Activated CD4-positive, alpha-beta T cell treated with anti-CD3 and anti-CD28 coated beads for 48 hours (primary cell): ENCODE results near the gene CDC42SE2.

Experiments
- DNase-seq: peaks from one replicate; pipeline ENCODE4 v3.0.0-alpha.2; 2020

Gene CDC42SE2

GRCh38 chr5:131373265-131373664 lies 109.4 kb downstream of the CDC42SE2 start:
- no peak for DNase-seq

- DNase-seq: no peak
Measured at GRCh38 chr5:131375351-131375750, 111.5 kb downstream of the CDC42SE2 start.

GRCh38 chr5:131377346-131377745 lies 113.5 kb downstream of the CDC42SE2 start:
- DNase-seq: no peak

- no peak for DNase-seq
Measured at GRCh38 chr5:131377785-131378325, 114.0 kb downstream of the CDC42SE2 start.

GRCh38 chr5:131378721-131379541 lies 115.1 kb downstream of the CDC42SE2 start:
- DNase-seq: no peak

GRCh38 chr5:131379723-131380122 lies 115.9 kb downstream of the CDC42SE2 start:
- DNase-seq: peak; percentile 70

- peak; percentile 37 for DNase-seq
Measured at GRCh38 chr5:131380238-131380637, 116.4 kb downstream of the CDC42SE2 start.

- DNase-seq: no peak
Measured at GRCh38 chr5:131381021-131381420, 117.2 kb downstream of the CDC42SE2 start.

GRCh38 chr5:131381777-131382176 lies 117.9 kb downstream of the CDC42SE2 start:
- no peak for DNase-seq

- DNase-seq: peak; percentile 48
Measured at GRCh38 chr5:131382407-131383395, 118.8 kb downstream of the CDC42SE2 start.

- DNase-seq: no peak
Measured at GRCh38 chr5:131384173-131384572, 120.3 kb downstream of the CDC42SE2 start.

- DNase-seq: peak; percentile 65
Measured at GRCh38 chr5:131384616-131385214, 120.9 kb downstream of the CDC42SE2 start.

GRCh38 chr5:131386124-131386523 lies 122.3 kb downstream of the CDC42SE2 start:
- DNase-seq: no peak

GRCh38 chr5:131386779-131387178 lies 122.9 kb downstream of the CDC42SE2 start:
- DNase-seq: no peak

- DNase-seq: no peak
Measured at GRCh38 chr5:131387255-131387654, 123.4 kb downstream of the CDC42SE2 start.

GRCh38 chr5:131389096-131389868 lies 125.4 kb downstream of the CDC42SE2 start:
- DNase-seq: peak; percentile 29

GRCh38 chr5:131389869-131390265 lies 126.0 kb downstream of the CDC42SE2 start:
- no peak for DNase-seq

- no peak for DNase-seq
Measured at GRCh38 chr5:131392466-131393095, 128.7 kb downstream of the CDC42SE2 start.

- DNase-seq: no peak
Measured at GRCh38 chr5:131393498-131393968, 129.7 kb downstream of the CDC42SE2 start.

GRCh38 chr5:131394128-131394527 lies 130.3 kb downstream of the CDC42SE2 start:
- DNase-seq: peak; percentile 46

GRCh38 chr5:131396015-131396414 lies 132.2 kb downstream of the CDC42SE2 start:
- DNase-seq: no peak
